ENCODE results near the gene KRTAP10-5.

Gene KRTAP10-5

DNA sequence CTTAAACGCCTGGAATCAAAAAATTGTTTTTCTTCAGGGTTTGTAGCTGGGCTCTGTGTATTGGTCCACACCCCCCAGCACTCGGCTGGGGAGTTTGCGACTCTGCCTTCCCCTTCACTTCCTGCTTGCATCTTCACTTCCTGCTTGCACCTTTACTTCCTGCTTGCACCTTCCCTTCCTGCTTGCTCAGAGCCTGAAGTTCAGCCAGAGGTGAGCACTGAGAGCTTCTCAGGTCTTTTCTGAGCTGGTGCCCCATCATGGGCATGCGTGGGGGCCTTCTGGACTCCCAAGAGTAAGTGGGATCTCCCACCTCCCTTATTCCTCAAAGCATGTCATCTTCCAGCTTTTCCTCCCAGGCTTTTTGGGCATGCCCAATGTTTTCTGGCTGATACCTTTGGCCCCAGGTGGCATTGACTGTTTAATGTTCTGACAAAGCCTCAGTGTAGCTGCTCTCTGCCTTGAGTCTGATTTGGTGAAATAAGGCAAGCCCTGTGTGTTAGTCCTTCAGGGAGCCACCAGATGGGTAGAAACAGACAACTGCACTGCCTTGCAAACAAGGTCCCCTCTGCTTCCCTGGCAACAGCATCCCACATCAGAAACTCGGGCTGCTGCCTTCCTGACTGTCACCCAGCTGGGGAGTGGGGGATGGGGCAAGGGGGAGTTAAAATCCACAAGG, 32.6 kb downstream of the KRTAP10-5 start:
- no peak for DNase-seq

DNA sequence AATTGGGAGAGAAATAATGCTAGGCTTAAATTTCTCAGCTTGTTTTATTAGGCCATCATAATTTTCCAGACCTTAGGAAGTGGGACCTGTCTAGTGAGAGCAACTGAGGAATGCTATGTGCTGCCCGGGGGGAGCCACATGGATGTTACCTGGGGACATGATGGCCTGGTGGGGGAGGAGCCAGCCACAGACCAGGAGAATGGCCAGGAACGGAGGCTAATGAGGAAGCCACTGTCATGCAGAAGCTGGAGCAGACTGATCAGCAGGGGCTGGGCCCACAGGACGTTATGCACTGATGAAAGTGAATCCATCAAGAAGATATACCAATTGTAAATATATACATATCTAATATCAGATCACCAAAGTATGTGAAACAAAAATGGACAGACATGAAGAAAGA, 35.8 kb downstream of the KRTAP10-5 start:
- DNase-seq, result no peak

DNA sequence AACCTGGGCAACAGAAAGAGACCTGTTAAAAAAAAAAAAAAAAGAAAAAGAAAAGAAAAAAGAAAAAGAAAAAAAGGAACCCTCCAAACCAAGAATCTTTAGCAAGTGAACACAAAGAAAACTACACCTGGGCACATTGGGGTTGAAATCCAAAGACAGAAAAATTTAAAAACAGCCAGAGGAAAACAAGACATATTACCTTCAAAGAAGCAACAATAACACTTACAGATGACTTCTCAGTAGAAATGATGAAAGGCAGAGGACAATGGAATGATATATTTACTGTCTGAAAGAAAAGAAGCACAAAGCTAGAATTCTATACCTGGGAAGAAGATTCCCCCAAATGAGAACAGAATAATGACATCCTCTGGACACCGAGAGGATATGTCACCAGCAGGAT, 37.7 kb downstream of the KRTAP10-5 start:
- DNase-seq, result no peak

DNA sequence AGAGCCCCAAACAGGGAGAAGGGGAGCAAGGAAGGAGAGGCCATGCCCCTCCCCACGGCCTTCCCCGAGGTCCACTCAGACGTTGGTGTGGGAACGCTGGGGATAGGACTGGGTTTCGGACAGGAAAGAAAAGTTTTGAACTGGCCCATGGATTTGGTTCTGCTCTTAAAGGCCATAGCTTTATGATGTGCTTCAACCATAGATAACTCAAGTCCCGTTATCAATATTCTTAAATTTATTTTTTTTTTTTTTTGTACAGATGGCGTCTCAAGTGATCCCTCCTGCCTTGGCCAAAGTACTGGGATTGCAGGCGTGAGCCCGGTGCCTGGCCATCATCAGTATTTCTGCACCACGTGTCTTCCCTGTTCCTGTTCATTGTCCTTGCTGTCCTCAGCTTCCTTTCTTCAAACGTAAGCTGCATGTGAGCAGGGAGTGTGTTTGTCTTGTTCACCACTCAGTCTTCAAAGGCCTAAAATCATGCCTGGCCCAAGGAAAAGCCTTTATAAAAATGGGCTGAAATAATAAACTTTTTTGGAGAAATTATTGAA, 39.6 kb downstream of the KRTAP10-5 start:
- no peak for DNase-seq

DNA sequence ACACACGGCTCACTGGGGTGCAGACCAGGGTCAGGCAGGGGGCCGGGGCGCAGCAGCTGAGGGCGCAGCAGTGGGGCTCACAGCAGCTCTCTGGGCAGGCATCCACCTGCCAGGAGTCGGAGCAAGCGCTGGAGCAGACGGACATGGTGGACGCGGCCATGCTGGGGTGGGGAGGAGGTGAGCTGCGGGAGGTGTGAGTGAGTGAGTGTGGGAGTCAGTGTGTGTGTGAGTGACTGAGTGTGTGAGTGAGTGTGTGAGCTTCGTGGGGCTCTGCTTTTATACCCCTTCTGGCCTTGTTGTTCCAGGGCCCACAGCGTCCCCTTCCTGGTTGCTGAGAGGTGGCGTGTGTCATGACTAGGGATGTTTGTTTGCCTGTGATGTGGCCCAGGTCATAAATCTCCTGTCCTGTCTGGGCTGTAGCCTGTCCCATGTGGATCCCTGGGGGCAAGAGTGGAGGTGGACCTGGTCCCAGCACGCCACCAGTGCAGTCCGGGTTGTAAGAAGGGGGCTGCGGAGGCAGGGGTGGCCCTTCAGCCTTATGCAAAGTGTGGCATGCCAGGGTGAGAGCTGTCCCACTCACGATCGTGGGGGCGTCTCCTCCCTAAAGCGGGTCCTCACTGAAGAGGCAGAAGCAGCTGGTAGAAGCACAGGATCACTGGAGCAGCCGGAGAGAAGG, 40.3 kb downstream of the KRTAP10-5 start, which contains the start of gene KRTAP10-1:
TSS of gene KRTAP10-1 (minus strand) at position 205 of the 676 bp plus-strand sequence. CDS start at position 160, 45 bp downstream.
- DNase-seq, result no peak

DNA sequence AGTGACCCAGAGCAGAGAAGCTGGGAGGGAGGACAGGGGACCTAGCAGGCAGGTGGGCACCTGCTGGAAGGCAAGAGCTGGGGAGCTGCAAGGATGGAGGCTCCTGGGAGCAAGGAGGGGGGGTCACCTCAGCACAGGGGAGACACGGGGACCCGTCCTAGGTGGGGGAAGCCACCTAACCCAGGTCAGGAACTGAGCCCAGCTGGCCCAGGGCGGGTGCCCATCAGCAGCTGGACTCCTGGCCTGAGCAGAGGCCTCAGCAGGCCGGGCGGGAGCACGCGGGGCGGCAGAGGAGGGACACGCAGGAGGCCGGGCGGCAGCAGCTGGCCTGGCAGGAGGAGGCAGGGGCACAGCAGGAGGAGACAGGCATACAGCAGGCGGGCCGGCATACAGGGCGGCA, 41.4 kb downstream of the KRTAP10-5 start:
- no peak for DNase-seq

DNA sequence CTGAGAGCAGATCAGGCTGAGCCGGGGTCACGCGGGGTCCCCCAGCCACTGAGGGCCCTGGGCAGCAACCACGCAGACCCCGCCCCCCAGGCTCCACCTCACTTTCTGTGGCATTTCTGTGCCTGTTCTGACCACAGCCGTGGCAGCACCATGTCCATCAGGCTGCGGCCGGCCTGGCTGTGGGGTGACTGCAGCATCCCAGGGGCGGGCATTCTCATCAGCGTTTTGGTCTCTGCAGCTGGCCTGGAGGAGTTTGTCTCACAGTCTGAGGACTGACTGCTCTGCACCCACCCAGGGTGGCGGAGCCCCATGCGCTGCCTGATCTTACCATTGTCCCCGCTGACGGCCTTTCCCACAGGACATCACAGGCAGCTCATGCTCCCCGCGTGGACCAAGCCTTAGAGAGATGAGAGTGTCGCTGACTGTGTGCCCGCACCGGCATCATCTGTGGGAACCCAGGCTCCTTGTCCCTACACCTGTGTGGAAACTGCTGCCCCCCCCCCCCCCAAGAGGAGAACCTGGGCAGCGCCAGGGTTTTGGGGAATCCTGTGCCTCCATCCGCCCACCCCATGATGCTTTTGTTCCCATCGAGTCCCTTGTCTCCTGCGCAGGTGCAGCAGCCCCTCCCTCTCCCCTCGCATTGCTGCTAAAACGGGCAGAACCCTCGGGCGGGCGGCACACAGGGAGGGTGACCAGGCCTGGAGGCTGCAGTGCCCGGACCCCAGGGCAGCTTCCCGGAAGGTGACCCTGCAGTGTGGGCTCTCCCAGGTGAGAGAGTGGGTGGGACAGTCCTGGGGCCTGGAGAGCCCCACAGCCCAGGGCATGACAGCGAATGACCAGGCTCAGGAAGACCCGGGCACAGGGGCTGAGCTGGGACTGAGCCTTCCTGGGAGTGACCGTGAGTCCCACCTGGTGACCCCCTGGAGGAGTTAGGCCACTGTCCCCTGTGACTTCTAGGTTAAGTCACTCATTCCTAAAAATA, 42.2 kb downstream of the KRTAP10-5 start:
- no peak for DNase-seq

DNA sequence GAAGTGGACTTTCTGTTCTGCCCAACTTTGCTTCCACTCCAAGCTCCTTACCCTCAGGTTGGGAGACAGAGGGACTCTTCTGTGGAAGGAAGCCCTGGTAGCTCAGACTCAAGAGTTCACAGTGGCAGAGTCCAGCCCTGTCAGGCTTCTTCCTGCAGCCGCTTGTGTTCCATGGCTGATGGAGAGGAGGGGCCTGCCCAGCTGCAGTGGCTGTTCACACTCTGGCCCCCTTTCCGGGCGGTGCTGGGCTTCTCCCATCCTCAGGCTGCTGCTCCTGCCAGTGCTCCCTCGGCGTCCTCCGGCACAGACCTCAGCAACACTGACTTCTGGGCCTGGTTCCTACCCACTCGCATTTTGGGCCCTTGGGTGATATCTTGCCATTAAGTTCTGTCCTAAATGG, 44.4 kb downstream of the KRTAP10-5 start:
- DNase-seq, result no peak

DNA sequence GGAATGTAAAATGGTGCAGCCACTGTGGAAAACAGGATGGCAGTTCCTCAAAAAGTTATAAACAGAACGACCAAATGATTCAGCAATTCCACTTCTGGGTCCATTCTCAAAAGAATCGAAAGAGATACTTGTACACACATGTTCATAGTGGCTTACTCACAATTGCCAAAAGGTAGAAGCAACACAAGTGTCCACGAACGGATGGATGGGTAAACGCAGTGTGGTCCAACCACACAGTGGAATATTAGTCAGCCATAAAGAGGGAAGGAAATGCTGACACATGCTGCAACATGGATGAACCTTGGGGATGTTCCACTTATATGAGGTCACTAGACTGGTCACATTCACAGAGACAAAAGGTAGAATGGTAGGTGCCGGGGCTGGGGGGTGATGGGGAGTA, 45.7 kb downstream of the KRTAP10-5 start:
- DNase-seq, result no peak

DNA sequence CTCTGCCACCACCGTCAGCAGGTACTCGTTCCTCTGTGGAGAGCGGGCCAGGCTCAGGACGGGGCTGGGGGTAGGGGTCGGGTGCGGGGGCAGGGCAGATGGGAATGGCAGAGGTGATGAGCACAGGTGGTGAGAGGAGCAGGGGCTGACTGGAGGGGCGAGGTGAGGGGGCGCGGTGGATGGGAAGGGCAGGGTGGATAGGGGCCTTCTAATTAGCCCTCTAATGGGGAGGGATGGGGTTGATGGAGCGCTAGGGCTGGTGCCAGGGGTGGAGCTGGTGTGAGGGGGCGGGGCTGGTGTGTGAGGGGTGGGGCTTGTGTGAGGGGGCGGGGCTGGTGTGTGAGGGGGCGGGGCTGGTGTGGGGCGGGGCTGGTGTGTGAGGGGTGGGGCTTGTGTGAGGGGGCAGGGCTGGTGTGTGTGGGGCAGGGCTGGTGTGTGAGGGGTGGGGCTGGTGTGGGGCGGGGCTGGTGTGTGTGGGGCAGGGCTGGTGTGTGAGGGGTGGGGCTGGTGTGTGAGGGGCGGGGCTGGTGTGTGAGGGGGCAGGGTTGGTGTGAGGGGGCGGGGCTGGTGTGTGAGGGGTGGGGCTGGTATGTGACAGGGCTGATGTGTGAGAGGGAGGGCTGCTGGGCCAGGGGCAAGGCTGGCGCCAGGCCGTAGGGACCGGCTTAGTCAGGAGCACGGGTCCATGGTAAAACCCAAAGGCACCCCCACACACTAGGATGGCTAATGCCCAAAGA, 46.3 kb downstream of the KRTAP10-5 start:
- no peak for DNase-seq

DNA sequence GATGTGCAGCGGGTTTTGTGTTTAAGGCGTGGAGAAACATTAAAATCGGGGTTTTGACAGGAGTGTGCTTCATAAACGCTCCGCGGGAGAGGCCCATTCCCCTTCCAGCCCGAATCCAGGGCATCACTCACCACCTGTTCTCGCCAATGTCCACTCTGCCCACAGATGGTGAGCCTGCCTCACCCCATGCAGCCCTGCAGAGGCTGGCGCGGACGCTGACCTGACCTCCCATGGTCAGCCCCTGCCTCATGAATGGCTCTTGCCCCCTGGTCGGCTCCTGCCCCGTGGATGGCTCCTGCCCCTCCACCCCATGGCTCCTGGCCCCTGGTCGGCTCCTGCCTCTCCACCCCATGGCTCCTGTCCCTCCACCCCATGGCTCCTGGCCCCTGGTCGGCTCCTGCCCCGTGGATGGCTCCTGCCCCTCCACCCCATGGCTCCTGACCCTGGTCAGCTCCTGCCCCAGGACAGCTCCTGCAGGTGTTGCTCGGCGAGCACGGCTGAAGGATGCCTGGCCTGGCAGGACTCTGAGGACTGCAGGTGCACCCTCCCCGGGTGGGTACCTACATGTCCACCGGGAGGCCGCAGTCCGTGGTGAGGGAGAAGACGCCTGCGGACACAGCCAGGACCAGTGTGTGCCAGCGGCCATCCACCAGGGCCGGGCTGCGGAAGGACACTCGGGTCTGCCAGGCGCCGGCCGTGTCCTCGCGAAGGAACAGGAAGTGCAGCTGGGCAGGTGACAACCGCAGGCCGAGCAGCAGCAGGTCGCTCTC, 47.1 kb downstream of the KRTAP10-5 start:
- no peak for DNase-seq

DNA sequence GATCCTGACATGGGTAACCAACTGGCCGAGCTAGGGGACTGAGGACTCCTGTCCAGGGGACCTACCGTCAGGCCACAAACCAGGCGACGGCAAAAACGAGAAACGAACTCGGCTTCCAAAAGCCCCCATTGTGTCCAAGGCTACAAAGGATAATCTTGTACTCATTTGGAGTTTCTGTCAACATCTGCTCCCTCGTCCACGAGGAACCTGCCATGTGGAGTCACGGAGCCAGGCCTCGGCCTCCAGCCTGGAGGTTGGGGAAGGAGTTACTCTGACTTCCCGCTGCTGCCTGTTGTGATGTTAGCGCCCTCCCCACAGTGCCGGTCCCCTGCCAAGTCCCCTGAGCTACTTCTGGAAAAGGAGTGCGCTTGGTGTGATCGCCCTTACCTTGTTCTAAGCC, 47.7 kb downstream of the KRTAP10-5 start:
- no peak for DNase-seq

DNA sequence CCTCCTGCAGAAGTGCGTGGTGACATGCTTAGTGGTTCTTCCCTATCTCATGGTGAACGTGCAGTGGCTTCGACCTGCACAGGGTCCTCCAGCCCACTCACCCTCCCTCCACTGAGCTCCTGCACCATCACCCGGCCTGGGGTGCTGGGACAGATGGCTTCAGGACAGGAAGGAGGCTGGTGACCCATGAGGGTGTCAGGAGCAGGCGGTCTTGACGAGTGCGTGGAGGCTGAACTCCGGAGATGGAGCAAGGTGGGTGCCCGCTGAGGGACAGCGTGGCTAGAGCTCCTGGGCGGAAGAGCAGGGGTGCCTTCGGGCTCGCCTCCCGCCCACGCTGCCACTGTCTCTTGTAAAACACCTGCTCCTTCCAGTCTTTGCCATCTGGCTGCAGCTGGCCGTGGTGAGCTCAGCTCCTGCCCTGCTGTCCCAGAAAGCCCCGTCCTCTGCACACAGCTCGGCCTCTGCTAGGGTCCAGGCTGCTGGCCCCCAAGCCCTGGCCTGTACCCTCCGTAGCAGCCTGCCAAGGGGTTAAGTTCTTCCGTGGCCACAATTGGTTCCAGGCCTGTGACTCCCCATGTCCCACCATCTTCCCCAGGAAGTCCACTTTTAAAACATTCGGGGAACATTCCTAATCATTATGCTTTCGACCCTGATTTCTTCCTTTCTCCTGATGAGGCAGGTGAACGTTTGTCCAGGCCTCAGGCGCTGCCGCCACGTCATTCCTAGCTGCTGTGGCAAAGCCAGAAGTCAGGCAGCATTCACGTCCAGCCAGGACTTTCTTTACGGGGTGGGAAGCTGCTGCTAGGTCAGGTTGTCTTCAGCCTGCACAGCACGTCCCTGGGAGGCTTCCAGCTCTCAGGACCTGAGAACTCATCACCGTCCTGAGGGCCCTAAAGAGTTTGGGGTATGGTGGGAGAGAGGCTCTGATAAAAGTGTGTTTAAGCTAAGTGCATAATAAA, 48.5 kb downstream of the KRTAP10-5 start:
- no peak for DNase-seq

DNA sequence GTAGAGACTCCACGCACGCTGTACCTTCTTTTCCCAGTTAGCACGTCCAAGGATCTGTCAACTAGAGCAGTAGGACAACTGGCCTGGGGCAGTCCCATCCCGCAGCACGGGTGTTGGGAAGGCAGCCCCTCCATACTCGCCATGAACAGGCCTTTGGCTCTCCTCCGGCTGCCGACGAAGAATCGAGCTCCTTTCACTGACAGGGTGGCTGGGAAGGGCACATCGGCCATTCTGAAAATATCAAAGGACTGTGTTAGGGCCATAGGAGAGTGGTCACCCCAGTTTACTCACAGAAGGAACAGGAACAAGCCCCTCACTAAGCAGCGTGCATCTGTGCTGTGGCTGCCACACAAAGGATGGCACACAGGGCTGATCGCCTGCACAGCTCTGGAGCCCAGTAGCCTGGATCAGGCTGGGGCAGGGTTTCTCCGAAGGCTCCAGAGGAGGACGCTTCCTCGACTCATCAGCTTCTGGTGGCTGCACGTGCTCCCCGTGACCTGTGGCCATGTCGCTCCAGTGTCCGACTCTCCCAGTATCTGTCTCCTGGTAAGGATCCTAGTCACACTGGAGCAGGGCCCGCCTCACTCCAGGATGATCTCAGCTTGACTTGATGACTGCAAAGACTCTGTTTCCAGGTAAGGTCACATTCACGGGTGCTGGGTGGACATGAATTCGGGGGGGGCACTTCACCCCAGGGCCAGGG, 49.4 kb downstream of the KRTAP10-5 start:
- no peak for DNase-seq

DNA sequence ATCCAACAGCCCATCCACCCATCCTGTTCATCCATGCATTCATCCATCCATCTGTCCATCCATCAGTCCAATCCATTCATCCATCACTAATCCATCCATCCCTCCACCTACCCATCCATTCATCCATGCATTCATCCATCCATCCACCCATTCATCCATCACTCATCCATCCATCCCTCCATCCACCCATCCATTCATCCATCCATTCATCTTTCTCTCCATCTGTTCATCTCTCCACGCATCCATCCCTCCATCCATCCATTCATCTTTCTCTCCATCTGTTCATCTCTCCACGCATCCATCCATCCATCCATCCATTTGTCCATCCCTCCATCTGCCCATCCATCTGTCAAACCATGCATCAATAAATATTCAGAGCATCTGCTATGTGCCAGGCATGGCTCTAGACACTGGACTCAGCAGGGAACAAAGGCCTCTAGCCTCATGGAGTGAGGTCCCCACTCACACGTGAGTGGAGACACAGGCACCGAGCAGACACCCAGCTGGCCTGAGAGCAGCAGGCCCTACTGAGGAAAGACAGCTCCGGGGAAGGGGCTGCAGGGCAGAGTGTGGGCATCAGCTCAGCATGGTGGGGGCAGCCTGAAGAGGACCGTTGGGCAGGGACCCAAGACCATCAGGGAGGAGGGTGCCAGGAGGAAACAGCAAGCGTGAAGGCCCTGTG, 50.0 kb downstream of the KRTAP10-5 start:
- no peak for DNase-seq

DNA sequence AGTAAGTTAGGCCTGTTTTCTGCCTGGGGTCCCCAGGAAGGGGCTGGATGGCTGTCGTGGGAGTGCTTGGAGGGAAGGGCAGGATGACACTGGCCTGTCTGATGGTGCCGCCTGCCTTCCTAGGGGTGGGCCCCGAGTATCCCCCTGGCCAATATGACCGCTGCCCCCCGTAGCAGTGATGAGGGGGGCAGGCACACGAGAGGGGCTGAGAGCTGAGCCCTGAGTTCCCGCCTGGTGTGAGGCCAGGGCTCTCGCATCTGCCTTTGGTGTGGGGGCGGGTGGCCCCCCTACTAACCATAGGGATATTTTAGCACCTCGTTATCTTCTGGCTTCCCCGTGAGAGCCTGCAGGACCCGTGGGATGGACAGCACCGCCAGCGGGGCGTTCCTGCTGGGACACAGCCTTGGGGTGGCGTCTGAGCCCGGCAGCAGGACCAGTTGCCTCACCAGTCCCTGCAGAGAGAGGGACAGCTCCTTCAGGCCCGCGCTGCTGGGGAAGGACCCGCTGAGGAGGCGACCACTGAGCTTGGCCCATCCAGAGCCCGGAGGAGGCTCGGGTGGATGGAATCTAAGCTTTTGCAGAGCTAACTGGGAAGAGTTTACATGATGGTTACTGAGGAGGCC, 50.8 kb downstream of the KRTAP10-5 start:
- no peak for DNase-seq

All from NCI-H2107 (cell line).